ENCODE data around the gene LRRN3.

Gene LRRN3

DNA sequence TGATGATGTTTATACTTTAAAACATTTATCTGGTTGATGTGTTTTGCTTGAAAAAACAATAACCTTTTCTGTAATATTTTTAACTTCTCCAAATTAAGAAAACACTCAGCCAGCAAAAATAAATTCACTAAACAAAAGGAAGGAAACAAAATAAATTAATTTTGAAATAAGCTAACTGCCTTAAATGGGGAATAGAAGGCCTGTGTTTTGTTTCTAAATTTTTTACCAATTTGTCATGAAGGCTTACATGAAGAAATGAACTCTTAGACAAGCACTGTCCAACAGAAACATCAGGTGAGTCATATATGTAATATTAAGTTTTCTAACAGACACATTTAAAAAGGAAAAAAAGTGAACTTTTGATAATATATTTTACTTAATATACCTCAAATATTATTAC lies 68.5 kb downstream of the LRRN3 start:
- DNase-seq (ENCODE audit: insufficient read length, low spot score) (no peak), FAIRE-seq (no peak)

DNA sequence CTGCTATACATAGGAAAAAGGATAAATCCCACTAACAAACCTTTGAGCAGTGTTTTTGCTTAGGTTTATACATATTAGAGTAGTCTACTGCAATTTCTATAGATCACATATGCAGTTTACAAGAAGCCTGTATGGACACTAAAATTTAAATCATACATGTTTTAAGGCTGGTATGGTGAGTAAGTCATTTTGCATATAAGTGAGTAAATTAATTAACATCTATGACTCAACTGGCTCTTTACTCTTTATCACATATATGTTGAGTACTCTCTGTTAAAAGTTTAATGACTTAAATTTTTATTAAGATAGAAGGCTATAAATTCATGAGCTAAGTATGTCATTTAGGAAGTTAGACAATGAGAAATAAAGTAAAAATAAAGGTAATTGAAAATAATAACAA lies 69.4 kb downstream of the LRRN3 start:
- no peak for FAIRE-seq

DNA sequence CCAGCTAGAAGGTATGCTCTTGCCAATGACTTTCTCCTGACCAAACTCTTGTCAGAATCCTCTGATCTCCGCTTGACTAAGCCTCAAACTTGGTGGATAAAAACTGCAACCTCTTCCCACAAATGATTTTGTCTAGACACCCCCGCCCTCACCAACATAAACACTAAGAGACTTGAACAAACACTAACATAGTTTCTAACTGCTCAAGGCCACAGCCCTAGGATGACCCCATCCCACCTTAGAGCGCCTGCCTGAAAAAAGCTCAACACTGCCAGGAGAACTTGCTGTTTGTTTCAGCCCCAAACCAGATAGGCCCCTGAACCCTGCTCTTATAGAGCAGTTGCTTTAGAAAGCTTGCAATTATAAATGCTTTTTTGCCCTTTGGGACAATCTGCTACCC lies 71.8 kb downstream of the LRRN3 start:
- DNase-seq (ENCODE audit: insufficient read length, low spot score) (no peak), FAIRE-seq (no peak)

More for the DNA sequence above, 69.4 kb downstream of the LRRN3 start:
- no peak for DNase-seq (ENCODE audit: insufficient read length, low spot score)

DNA sequence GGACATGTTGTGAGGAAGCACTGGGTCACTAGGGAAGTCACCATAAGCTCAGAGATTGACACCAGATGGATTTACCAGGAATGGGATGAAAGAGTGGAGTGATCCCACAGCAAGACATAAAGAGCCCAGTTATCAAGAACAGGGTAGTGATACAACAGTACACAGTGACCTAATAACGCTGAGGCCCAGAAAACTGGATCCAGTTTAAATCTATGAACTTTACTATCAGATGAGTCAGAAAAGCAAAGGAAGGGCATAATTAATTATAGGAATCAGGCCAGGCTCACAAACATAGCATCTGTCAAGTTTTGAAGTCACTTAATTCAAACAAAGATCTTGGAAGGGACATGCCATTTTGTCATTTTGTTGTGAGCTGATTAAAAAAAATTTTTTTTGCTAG lies 73.5 kb downstream of the LRRN3 start:
- DNase-seq (ENCODE audit: insufficient read length, low spot score) = no peak
- FAIRE-seq = no peak

DNA sequence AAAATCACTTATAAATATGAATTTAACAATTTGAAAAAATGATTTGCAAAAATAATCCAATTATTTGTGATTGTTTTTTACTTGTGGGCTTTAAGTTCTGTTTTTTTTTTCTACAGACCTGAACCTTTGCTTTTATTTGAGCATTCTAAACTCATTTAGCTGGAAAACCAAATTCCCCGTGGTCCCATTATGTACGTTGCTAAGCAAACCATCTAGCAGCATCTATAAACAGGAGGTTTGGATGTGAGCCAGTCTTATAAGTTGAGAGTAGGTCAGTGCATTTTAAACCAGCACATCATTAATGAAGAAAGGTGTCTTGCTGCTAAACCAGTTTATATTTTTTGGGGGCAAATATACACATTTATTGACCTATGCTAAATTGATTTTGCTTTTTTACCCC lies 77.3 kb downstream of the LRRN3 start:
- no peak for DNase-seq (ENCODE audit: insufficient read length, low spot score)
- no peak for FAIRE-seq

DNA sequence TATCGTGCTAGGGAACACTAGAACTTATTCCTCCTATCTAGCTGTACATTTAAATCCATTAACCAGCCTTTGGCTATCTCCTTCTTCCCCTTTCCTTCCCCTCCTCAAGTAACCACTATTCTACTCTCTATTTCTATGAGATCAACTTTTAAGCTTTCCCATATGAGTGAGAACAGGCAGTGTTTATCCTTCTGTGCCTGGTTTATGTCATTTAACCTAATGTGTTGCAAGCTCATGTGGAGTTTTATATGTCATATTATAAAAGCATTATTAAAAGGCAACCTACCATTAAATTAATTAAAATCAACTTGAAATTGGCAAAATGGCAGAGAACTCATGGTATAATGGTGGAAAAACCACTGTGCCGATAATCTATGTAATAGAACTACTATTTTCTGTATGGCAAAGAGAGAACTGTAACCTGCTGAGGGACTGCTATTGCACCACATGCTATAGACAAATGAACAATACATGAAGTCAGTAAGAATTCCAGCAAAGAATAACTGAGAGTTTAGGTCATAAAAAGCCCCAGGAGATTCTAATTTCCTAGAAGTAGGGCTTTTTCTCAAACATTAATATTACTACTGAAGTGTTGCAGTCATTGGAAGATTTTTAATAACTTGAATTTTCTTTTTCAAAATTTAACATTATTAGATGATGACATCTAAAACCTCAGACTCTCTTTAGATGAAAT lies 81.8 kb downstream of the LRRN3 start:
- no peak for DNase-seq (ENCODE audit: insufficient read length, low spot score)
- FAIRE-seq = no peak

DNA sequence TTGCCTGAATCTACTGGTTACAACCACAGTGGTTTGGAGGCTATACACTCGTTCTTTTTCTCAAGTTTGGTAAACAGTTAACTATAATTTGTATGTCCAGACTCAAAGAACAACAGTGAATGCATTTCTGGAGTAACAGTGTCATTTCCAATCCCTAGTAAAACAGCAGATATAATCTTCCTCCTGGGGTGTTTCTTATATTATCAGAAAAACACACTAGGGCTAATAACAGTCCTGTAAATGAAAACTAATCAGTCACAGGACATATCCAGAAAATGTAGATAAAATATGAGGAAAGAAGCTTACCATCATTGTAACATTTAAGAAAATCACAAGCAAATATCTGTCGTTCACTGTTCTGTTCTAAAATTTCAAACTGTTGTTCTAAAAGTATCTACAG lies 82.6 kb downstream of the LRRN3 start:
- DNase-seq (ENCODE audit: insufficient read length, low spot score) (no peak), FAIRE-seq (no peak)

DNA sequence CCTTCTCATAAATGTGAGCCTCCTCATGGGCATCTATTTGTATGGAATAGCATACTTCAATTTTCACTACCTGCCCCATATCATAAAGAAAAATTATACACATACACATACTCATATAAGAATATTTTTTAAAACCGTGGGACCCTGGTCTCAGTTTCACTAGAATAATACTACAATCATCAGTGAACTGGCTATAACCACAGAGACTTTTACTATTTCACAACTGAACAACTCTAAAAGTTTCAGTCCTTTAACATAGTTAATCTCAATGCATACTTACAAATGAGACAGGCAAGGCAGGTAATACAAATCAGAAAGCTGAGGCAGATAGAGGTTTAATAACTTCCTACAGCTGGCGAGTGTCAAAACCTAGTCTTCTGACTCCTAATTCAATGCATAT lies 83.1 kb downstream of the LRRN3 start:
- FAIRE-seq (no peak), DNase-seq (ENCODE audit: insufficient read length, low spot score) (no peak)

DNA sequence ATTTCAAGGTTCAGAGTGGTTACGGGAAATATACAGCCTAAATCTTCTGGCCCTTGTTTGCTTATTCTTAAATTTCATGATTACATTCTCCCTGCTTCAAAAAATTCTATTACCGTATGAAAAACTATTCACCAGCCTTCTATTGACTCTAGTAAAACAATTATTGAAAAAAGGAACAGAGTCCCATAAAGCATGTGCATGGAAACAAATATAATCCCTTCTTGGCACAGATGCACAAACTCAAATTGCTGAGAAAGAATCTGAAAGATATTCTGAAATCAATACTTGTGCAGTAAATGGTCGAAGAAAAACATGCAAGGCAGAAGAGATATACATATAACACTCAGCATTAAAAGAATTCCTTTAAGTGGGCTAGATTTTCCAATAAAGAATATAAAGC lies 83.6 kb downstream of the LRRN3 start:
- no peak for DNase-seq (ENCODE audit: insufficient read length, low spot score)

More for the DNA sequence above, 83.6 kb downstream of the LRRN3 start:
- no peak for FAIRE-seq
